Lung (tissue), 12 donors: ENCODE measurements around the gene PADI2. TPM values are rescaled to one million over a fixed set of nuclear protein-coding genes. Genes with fewer than 3 reads are reported as not detected.

Experiments used
- ATAC-seq: fragments of 200-7000 bp; cut with Tn5 transposase; one replicate; pipeline ENCODE4 v1.9.1; 2020; ENCODE audit warnings: moderate number of reproducible peaks; ENCODE audit not compliant: insufficient read depth, low FRiP score
- DNase-seq, 3 donors: peaks; one replicate each; pipeline ENCODE4 v3.0.0-alpha.2; 2013 to 2017
- H3K27ac ChIP-seq, 2 donors: one replicate each; pipeline ENCODE4 v1.5.1; 2013; ENCODE audit warnings: mild to moderate bottlenecking in 2 of 2, moderate library complexity in 2 of 2, control low read depth in 1 of 2, inconsistent platforms in 1 of 2, low read depth in 1 of 2, low read length in 1 of 2
- H3K27me3 ChIP-seq, 3 donors: one replicate each; pipeline ENCODE4 v1.5.1; 2013; ENCODE audit warnings: low read length in 2 of 3; ENCODE audit not compliant: control insufficient read depth in 3 of 3, insufficient read depth in 3 of 3
- H3K36me3 ChIP-seq, 4 donors: one replicate each; pipeline ENCODE4 v1.5.1; 2013; ENCODE audit warnings: low read length in 4 of 4, mild to moderate bottlenecking in 1 of 4, moderate library complexity in 1 of 4; ENCODE audit not compliant: control insufficient read depth in 4 of 4, insufficient read depth in 4 of 4
- H3K4me1 ChIP-seq, 5 donors: one replicate each; pipeline ENCODE4 v1.5.1; 2013; ENCODE audit warnings: low read length in 5 of 5, mild to moderate bottlenecking in 2 of 5, moderate library complexity in 1 of 5; ENCODE audit not compliant: control insufficient read depth in 5 of 5, insufficient read depth in 5 of 5
- H3K4me3 ChIP-seq: one replicate; pipeline ENCODE4 v1.5.1; 2013; ENCODE audit warnings: mild to moderate bottlenecking, control low read depth, moderate library complexity
- H3K9ac ChIP-seq, 2 donors: one replicate each; pipeline ENCODE4 v1.5.1; 2013; ENCODE audit warnings: low read length in 2 of 2, control low read depth in 1 of 2; ENCODE audit not compliant: insufficient read depth in 1 of 2
- H3K9me3 ChIP-seq, 4 donors: one replicate each; pipeline ENCODE4 v1.5.1; 2013; ENCODE audit warnings: low read length in 3 of 4, mild to moderate bottlenecking in 1 of 4, moderate library complexity in 1 of 4; ENCODE audit not compliant: control insufficient read depth in 4 of 4, insufficient read depth in 3 of 4
- CTCF ChIP-seq: IDR thresholded peaks from 2 replicates; pipeline ENCODE4 v1.5.1; 2012; ENCODE audit warnings: mild to moderate bottlenecking; ENCODE audit errors: control extremely low read depth, extremely low read depth
- WGBS, 2 donors: extraction: QIAGEN DNeasy Blood & Tissue Kit; methylation state at CpG; one replicate each; pipeline ENCODE4 v1.1.7; 2013; 5-methylcytosine and 5-hydroxymethylcytosine counted together
- polyA plus RNA-seq, 2 donors: library from polyadenylated mRNA; stranded (reverse); fragments of 200-250 nt; gene quantifications; one replicate each; pipeline ENCODE4 v1.2.1, GENCODE V29; 2013
- total RNA-seq, 2 donors: library from RNA; depleted of rRNA in 1 of 2; stranded (reverse); fragments of >200 nt in 1 of 2; gene quantifications; one replicate each; pipeline ENCODE4 v1.2.1, GENCODE V29; 2014 to 2021
- donor health status: control.
- donor health status: control.
- donor health status: Bipolar disorder and iron deficiency.
- donor health status: healthy.
- donor health status: DM: yes; HTN: yes; CAD: no.

The PADI2 gene
- total and polyA plus RNA-seq, 4 donors, result 1.2 to 12.8 (median 3.4) TPM

DNA sequence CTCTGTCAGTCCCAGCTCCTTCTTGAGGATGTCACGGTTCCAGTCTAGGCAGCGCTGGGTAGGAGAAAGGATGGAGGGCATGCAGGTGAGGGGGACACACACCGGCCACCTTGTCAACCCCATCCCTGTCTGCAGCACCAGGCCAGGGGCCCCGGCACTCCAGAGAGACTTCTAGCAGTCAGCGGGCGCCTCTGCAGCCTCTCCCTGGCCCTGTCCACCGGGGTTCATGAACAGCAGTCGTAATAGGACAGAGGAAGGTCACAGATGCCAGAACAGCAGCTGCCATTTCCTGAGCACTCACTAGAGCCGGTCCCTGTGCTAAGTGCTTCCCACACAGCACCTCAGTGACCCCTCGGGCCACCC lies 49.1 kb downstream of the PADI2 start:
- no peak overlapping the region for H3K4me3 ChIP-seq
- peaks cover 0 to 2% (median 0%) of the 10 kb centered on the region in 5 donors for H3K4me1 ChIP-seq
- H3K36me3 ChIP-seq, result no peaks in the 10 kb centered on the region
- no peaks in the 10 kb centered on the region for H3K27me3 ChIP-seq
- ATAC-seq (no peak), DNase-seq (no peak)
- 70 to 75% methylated on average over 10 of the region's 10 CpGs for WGBS, 2 donors
- no peak overlapping the region for H3K9ac ChIP-seq
- H3K9me3 ChIP-seq, result peaks cover 0 to 2% (median 0%) of the 10 kb centered on the region in 4 donors
- no peak overlapping the region for H3K27ac ChIP-seq
- no peak for TF ChIP-seq CTCF

DNA sequence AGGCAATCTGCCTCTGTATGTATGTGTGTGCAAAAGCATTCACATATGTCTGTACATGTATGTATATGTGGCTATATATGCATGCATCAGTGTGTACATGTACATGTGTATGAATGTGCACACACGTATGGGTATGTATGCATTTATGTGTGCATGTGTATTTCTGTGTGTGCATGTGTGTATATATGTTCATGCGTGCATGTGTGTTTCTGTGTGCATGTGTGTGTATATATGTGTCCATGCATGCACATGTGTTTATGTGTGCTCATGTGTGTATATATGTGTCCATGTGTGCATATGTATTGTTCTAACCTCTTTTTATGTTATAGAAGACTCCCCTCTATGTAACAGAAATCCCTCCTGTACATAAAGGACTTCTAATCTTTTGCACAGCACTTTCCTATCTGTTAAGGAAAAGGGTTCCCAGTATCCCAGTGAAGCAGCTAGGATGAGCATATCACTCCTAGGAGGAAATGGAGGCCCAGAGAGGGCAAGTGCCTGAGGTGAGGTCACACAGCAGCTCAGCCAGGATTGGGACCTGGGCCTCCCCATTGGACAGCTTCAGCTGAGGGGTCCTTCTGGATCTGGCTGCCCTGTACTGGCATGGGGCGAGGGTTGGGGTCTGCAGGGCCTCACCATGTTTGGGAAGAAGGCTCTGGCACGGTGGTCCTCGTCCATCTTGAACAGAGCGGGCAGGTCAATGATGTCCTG lies 49.6 kb downstream of the PADI2 start:
- no peak overlapping the region for H3K9ac ChIP-seq
- H3K27ac ChIP-seq, result no peak overlapping the region
- H3K36me3 ChIP-seq, result no peaks in the 10 kb centered on the region
- H3K9me3 ChIP-seq, result peaks cover 0 to 2% (median 0%) of the 10 kb centered on the region in 4 donors
- ATAC-seq, result no peak
- TF ChIP-seq CTCF, result no peak
- DNase-seq, result no peak
- H3K4me3 ChIP-seq, result no peak overlapping the region
- peaks cover 0 to 2% (median 0%) of the 10 kb centered on the region in 5 donors for H3K4me1 ChIP-seq
- no peaks in the 10 kb centered on the region for H3K27me3 ChIP-seq
- 87 to 96% methylated on average over 6 of the region's 6 CpGs for WGBS, 2 donors

DNA sequence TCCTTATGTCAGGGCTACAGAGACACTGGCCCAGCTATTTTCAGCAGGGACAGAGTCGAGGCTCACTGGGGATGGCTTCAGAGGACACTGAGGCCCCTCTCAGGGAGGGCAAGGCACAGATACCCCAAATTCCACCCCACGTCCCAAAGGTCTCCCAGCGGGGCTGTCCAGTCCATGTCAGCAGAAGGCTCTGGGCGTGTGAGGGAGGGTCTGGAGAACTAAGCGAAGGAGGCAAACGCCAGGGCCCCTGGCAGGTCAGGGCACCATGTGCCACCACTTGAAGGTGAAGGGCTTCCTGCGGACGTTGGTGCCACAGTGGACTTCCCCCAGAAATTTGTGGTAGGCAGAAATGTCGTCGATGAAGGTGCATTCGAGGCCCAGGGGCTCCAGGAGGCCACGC lies 50.5 kb downstream of the PADI2 start:
- Histone ChIP-seq H3K9me3 (peaks cover 0 to 2% (median 0%) of the 10 kb centered on the region in 4 donors), H3K36me3 (no peaks in the 10 kb centered on the region), H3K9ac (no peak overlapping the region), H3K27ac (no peak overlapping the region), H3K4me3 (no peak overlapping the region), H3K27me3 (no peaks in the 10 kb centered on the region), H3K4me1 (peaks cover 0 to 2% (median 0%) of the 10 kb centered on the region in 5 donors)
- ATAC-seq (no peak), DNase-seq (no peak)
- no peak for TF ChIP-seq CTCF
- WGBS, 2 donors, result 81 to 90% methylated on average over 12 of the region's 12 CpGs
